HCT116 (cell line): ENCODE measurements around the gene SLC35G4. TPM values are rescaled to one million over a fixed set of nuclear protein-coding genes. Genes with fewer than 3 reads are reported as not detected.

Experiments
- ATAC-seq: fragments of 200-7000 bp; cut with Tn5 transposase; 2 replicates; pipeline ENCODE4 v1.9.1; 2020; ENCODE audit warnings: mild to moderate bottlenecking, moderate library complexity
- BruUV-seq: library from RNA; stranded (reverse); fragments of 400-500 nt; replicated peaks from 2 replicates; lab custom pipeline; 2021; lab: Mats Ljungman, UMichigan
- CTCF ChIA-PET: fragments of 300-600 bp; sonication (Branson Sonifier 250); formaldehyde crosslinking; loops from one replicate; lab custom pipeline; 2021; ENCODE audit warnings: antibody characterized with exemption; lab: Charles Lee
- POLR2A ChIA-PET: fragments of 300-600, 350-600 bp; sonication (Branson Sonifier 250); formaldehyde crosslinking; loops from one replicate; lab custom pipeline; 2021; ENCODE audit warnings: antibody characterized with exemption; lab: Charles Lee
- RAD21 ChIA-PET, 2 experiments: fragments of 300-600 bp; sonication (Branson Sonifier 250); formaldehyde crosslinking; loops; one replicate each; lab custom pipeline; 2023; ENCODE audit warnings: low total read pairs in 2 of 2; ENCODE audit not compliant: uncharacterized antibody in 2 of 2, unreplicated experiment in 2 of 2, low non-redundant PET in 1 of 2; lab: Charles Lee
- DNase-seq: peaks from one replicate; pipeline ENCODE4 v3.0.0-alpha.2; 2010; ENCODE audit warnings: low read depth, low spot score
- H2AFZ ChIP-seq: fragments of 200-600 bp; shearing (Covaris generic), sonication (generic); 2 replicates; pipeline ENCODE4 v1.6.1; 2017; ENCODE audit warnings: low read depth, mixed run types, mixed read lengths, antibody characterized with exemption, low read length; ENCODE audit not compliant: poor library complexity, severe bottlenecking
- H3K27ac ChIP-seq: 2 replicates; pipeline ENCODE4 v1.5.1; 2012; ENCODE audit warnings: low read depth, low read length
- H3K27me3 ChIP-seq: fragments of 200-600 bp; sonication (generic); 2 replicates; pipeline ENCODE4 v1.6.1; 2016; ENCODE audit warnings: mixed run types, low read length, mixed read lengths; ENCODE audit not compliant: insufficient read depth
- H3K36me3 ChIP-seq, 2 experiments: fragments of 200-500 bp in 1 of 2; fragments of 200-600 bp in 1 of 2; sonication (Bioruptor generic) in 1 of 2; sonication (generic) in 1 of 2; 2 replicates each; pipeline versions ENCODE4 v1.5.1 to v1.6.1; 2014 to 2016; ENCODE audit warnings: low read length in 2 of 2, inconsistent platforms in 1 of 2, mixed read lengths in 1 of 2, mixed run types in 1 of 2; ENCODE audit not compliant: insufficient read depth in 2 of 2, control insufficient read depth in 1 of 2
- H3K4me1 ChIP-seq, 2 experiments: fragments of 200-600 bp in 1 of 2; sonication (generic) in 1 of 2; 2 replicates each; pipeline versions ENCODE4 v1.5.1 to v1.6.1; 2012 to 2017; ENCODE audit warnings: low read length in 2 of 2, inconsistent platforms in 1 of 2, mild to moderate bottlenecking in 1 of 2, mixed read lengths in 1 of 2, mixed run types in 1 of 2, moderate library complexity in 1 of 2; ENCODE audit not compliant: insufficient read depth in 2 of 2, control insufficient read depth in 1 of 2
- H3K4me2 ChIP-seq: fragments of 200-600 bp; sonication (generic); 2 replicates; pipeline ENCODE4 v1.6.1; 2017; ENCODE audit warnings: mixed run types, low read length, mixed read lengths
- H3K4me3 ChIP-seq, 2 experiments: fragments of 200-600 bp in 1 of 2; sonication (generic) in 1 of 2; replicated peaks in 1 of 2; 2 replicates each; pipeline ENCODE4 v1.5.1; 2011 to 2016; ENCODE audit warnings: low read length in 2 of 2, control low read depth in 1 of 2, low read depth in 1 of 2, mild to moderate bottlenecking in 1 of 2, mixed read lengths in 1 of 2, mixed run types in 1 of 2
- H3K79me2 ChIP-seq: fragments of 200-600 bp; sonication (generic); 2 replicates; pipeline ENCODE4 v1.6.1; 2017; ENCODE audit warnings: mild to moderate bottlenecking, mixed run types, low read length, moderate library complexity, mixed read lengths; ENCODE audit not compliant: insufficient read depth
- H3K9ac ChIP-seq: fragments of 200-600 bp; sonication (generic); 2 replicates; pipeline ENCODE4 v1.6.1; 2016; ENCODE audit warnings: low read length, mixed read lengths
- H3K9me2 ChIP-seq: fragments of 200-600 bp; sonication (generic), shearing (Covaris generic); 2 replicates; pipeline ENCODE4 v1.6.1; 2017; ENCODE audit warnings: mixed run types, mild to moderate bottlenecking, moderate library complexity; ENCODE audit not compliant: insufficient read depth
- H3K9me3 ChIP-seq, 2 experiments: fragments of 200-500 bp in 1 of 2; fragments of 200-600 bp in 1 of 2; sonication (Bioruptor generic) in 1 of 2; sonication (generic) in 1 of 2; 2 replicates each; pipeline ENCODE4 v1.6.1; 2014 to 2017; ENCODE audit warnings: low read length in 2 of 2, mixed read lengths in 2 of 2, inconsistent platforms in 1 of 2, low read depth in 1 of 2, mild to moderate bottlenecking in 1 of 2, mixed run types in 1 of 2, moderate library complexity in 1 of 2; ENCODE audit not compliant: control insufficient read depth in 1 of 2, insufficient read depth in 1 of 2
- H4K20me1 ChIP-seq: fragments of 200-600 bp; sonication (generic), shearing (Covaris generic); 2 replicates; pipeline ENCODE4 v1.6.1; 2017; ENCODE audit warnings: mixed run types, mild to moderate bottlenecking, moderate library complexity; ENCODE audit not compliant: insufficient read depth
- CBX3 ChIP-seq: IDR thresholded peaks from 2 replicates; pipeline ENCODE4 v1.6.1; 2012; ENCODE audit warnings: low read depth
- CEBPB ChIP-seq: IDR thresholded peaks from 2 replicates; pipeline ENCODE4 v1.6.1; 2012; ENCODE audit warnings: low read depth
- EGR1 ChIP-seq: IDR thresholded peaks from 2 replicates; pipeline ENCODE4 v1.6.1; 2012; ENCODE audit warnings: low read depth
- ELF1 ChIP-seq: IDR thresholded peaks from 2 replicates; pipeline ENCODE4 v1.6.1; 2012; ENCODE audit warnings: low read depth, borderline replicate concordance
- EZH2 ChIP-seq: fragments of 200-600 bp; sonication (generic); IDR thresholded peaks from 2 replicates; pipeline ENCODE4 v1.6.1; 2017; ENCODE audit warnings: antibody characterized with exemption, mixed run types
- EZH2phosphoT487 ChIP-seq: fragments of 200-600 bp; IDR thresholded peaks from 2 replicates; pipeline ENCODE4 v1.6.1; 2018; ENCODE audit warnings: antibody characterized with exemption, borderline replicate concordance
- FOSL1 ChIP-seq: IDR thresholded peaks from 2 replicates; pipeline ENCODE4 v1.6.1; 2012; ENCODE audit warnings: low read depth
- POLR2A ChIP-seq: IDR thresholded peaks from 2 replicates; pipeline ENCODE4 v1.7.0; 2011; ENCODE audit warnings: borderline replicate concordance; ENCODE audit not compliant: insufficient read depth, insufficient read length; ENCODE audit errors: extremely low read depth
- REST ChIP-seq: IDR thresholded peaks from 2 replicates; pipeline ENCODE4 v1.6.1; 2012; ENCODE audit warnings: low read depth
- SIN3A ChIP-seq: IDR thresholded peaks from 2 replicates; pipeline ENCODE4 v1.6.1; 2012; ENCODE audit warnings: low read depth
- SRF ChIP-seq: IDR thresholded peaks from 2 replicates; pipeline ENCODE4 v1.6.1; 2012; ENCODE audit warnings: low read depth
- TCF7L2 ChIP-seq: IDR thresholded peaks from 2 replicates; pipeline ENCODE4 v1.7.0; 2011; ENCODE audit warnings: borderline replicate concordance, inconsistent platforms; ENCODE audit not compliant: insufficient read depth, insufficient read length; ENCODE audit errors: extremely low read depth
- YY1 ChIP-seq: IDR thresholded peaks from 2 replicates; pipeline ENCODE4 v1.6.1; 2011; ENCODE audit warnings: low read length, low read depth, moderate library complexity, mild to moderate bottlenecking; ENCODE audit not compliant: insufficient replicate concordance; ENCODE audit errors: extremely low read depth
- ZFX ChIP-seq: fragments of 450-650 bp; IDR thresholded peaks from 2 replicates; pipeline ENCODE4 v1.6.1; 2017
- ZNF274 ChIP-seq: fragments of 200-500 bp; sonication (Bioruptor generic); IDR thresholded peaks from 2 replicates; pipeline ENCODE4 v1.6.1; 2014; ENCODE audit warnings: mild to moderate bottlenecking, low read depth, low read length, inconsistent platforms
- intact Hi-C: fragments of 100-400 bp; cut with micrococcal nuclease; formaldehyde crosslinking; loops from 2 replicates; pipeline ENCODE4 v1.10.0; 2022
- total RNA-seq: library from RNA; stranded (reverse); gene quantifications from one replicate; pipeline ENCODE4 v1.2.1, GENCODE V29; 2021; ENCODE audit not compliant: unreplicated experiment
- TF ChIP-seq, protein P1 (sequence below), 3 experiments: fragments of 200-600 bp in 1 of 3; sonication (generic) in 1 of 3; IDR thresholded peaks in 2 of 3; conservative IDR thresholded peaks in 1 of 3; 2 replicates each; pipeline ENCODE4 v1.5.1; 2012 to 2017; ENCODE audit warnings: low read depth in 2 of 3, low read length in 2 of 3, antibody characterized with exemption in 1 of 3, borderline replicate concordance in 1 of 3, control low read depth in 1 of 3, mild to moderate bottlenecking in 1 of 3, mixed read lengths in 1 of 3, mixed run types in 1 of 3, moderate library complexity in 1 of 3; ENCODE audit not compliant: insufficient read depth in 1 of 3

Gene SLC35G4
- total RNA-seq, 1 experiment from 2014 or later: not detected

DNA sequence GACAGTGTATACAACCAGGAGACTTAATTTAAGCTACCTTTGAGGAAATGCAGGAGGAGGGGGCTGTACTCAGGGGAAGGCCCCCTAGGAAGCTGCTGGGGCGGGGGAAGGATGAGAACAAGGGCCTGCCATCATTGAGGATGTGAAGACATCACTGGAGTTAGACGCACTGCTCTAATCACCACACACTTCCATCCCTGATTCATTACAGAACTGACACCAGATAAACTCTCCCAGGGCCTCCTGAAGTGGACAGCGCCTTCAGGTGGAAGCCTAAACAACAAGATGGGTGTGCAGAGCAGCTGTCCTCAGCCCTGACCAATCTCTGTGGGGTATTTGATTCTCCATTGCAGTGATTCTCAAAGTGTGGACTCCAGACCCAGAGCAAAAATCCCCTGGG lies 30.6 kb upstream of the SLC35G4 start:
- Histone ChIP-seq H3K9me3 (no peaks in the 10 kb centered on the region), H3K27me3 (peaks cover 71% of the 10 kb centered on the region), H3K79me2 (no peaks in the 10 kb centered on the region), H2AFZ (no peak overlapping the region), H3K36me3 (no peaks in the 10 kb centered on the region), H3K4me3 (no peak overlapping the region), H3K9me2 (no peaks in the 10 kb centered on the region), H3K9ac (no peak overlapping the region), H3K4me1 (0 out of 4 replicates have a peak, but pooled peaks cover 0 to 7% of the 10 kb centered on the region in 2 experiments), H3K27ac (no peak overlapping the region), H3K4me2 (no peak overlapping the region), H4K20me1 (no peaks in the 10 kb centered on the region)
- ChIA-PET RAD21 (no interaction called here), POLR2A (no interaction called here), CTCF (no interaction called here)
- intact Hi-C loops: loop anchor here (10.0 kb wide), 1 partner anchor 64 kb away; no protein-coding TSS in a partner anchor
- no TSS peak for BruUV-seq
- ATAC-seq: no peak
- DNase-seq: no peak
- no peak for TF ChIP-seq TCF7L2
- TF ChIP-seq ZFX: no peak
- no peak for TF ChIP-seq FOSL1
- no peak for TF ChIP-seq CEBPB
- TF ChIP-seq YY1: no peak
- no peak for TF ChIP-seq SIN3A
- TF ChIP-seq CBX3: no peak

DNA sequence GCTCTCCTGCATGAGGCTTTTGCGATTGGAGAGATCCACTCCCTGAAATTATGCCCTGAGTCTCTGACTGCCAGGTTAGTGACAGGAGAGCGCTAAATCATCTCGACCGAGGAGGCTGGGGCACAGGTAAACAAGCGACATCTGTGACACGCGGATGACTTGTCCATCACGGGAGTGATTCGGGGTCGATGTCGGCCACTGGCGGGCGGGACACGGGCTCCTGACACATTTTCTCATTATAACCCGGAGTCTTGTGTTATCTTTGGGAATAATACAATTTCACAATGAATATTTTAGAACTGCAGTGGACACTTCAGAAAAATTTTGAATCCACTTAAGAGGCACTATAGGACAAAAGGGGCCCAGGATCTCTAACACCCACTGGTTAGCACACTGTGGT lies 29.5 kb upstream of the SLC35G4 start:
- BruUV-seq: no TSS peak
- no peak overlapping the region for H3K4me2 ChIP-seq
- H3K9me3 ChIP-seq: no peaks in the 10 kb centered on the region
- H3K27me3 ChIP-seq: peaks cover 63% of the 10 kb centered on the region
- ChIA-PET POLR2A (no interaction called here), RAD21 (no interaction called here), CTCF (no interaction called here)
- no peak overlapping the region for H3K9ac ChIP-seq
- ATAC-seq: no peak
- H3K4me3 ChIP-seq: no peak overlapping the region
- no peak for DNase-seq
- intact Hi-C loops: loop anchor here (10.0 kb wide), 1 partner anchor 65 kb away; no protein-coding TSS in a partner anchor
- no peak overlapping the region for H3K27ac ChIP-seq
- H2AFZ ChIP-seq: no peak overlapping the region
- no peaks in the 10 kb centered on the region for H4K20me1 ChIP-seq
- 0 out of 4 replicates have a peak, but pooled peaks cover 0 to 7% of the 10 kb centered on the region in 2 experiments for H3K4me1 ChIP-seq
- H3K36me3 ChIP-seq: no peaks in the 10 kb centered on the region
- H3K9me2 ChIP-seq: no peaks in the 10 kb centered on the region
- H3K79me2 ChIP-seq: no peaks in the 10 kb centered on the region
- TF ChIP-seq SRF: no peak
- no peak for TF ChIP-seq POLR2A
- TF ChIP-seq EGR1: no peak
- no peak for TF ChIP-seq CBX3
- no peak for TF ChIP-seq REST
- no peak for TF ChIP-seq TCF7L2
- TF ChIP-seq EZH2: no peak
- TF ChIP-seq, protein P1, sequence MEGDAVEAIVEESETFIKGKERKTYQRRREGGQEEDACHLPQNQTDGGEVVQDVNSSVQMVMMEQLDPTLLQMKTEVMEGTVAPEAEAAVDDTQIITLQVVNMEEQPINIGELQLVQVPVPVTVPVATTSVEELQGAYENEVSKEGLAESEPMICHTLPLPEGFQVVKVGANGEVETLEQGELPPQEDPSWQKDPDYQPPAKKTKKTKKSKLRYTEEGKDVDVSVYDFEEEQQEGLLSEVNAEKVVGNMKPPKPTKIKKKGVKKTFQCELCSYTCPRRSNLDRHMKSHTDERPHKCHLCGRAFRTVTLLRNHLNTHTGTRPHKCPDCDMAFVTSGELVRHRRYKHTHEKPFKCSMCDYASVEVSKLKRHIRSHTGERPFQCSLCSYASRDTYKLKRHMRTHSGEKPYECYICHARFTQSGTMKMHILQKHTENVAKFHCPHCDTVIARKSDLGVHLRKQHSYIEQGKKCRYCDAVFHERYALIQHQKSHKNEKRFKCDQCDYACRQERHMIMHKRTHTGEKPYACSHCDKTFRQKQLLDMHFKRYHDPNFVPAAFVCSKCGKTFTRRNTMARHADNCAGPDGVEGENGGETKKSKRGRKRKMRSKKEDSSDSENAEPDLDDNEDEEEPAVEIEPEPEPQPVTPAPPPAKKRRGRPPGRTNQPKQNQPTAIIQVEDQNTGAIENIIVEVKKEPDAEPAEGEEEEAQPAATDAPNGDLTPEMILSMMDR (IDR thresholded peaks at IDR 0.05 in 2 of 3, conservative IDR thresholded peaks at IDR 0.05 in 1 of 3; ENCODE audit: borderline replicate concordance in 1 of 3, insufficient read depth in 1 of 3, low read depth in 2 of 3, low read length in 2 of 3): no peak
- no peak for TF ChIP-seq ELF1
- no peak for TF ChIP-seq ZFX
- no peak for TF ChIP-seq ZNF274
- no peak for TF ChIP-seq CEBPB
- TF ChIP-seq EZH2phosphoT487: no peak
